A549 (cell line): ENCODE results near the gene ATP8B4.

ENCODE experiments used
- BCL3 ChIP-seq: fragments of >200 bp; sonication (Bioruptor Twin); formaldehyde crosslinking; IDR thresholded peaks from 3 replicates; pipeline ENCODE4 v1.6.1; 2016
- CHD2 ChIP-seq: fragments of 150-350 bp; IDR thresholded peaks from 2 replicates; pipeline ENCODE4 v1.6.1; 2014; ENCODE audit warnings: low read length; ENCODE audit not compliant: partially characterized antibody
- CHD4 ChIP-seq: fragments of 200-600 bp; sonication (generic); IDR thresholded peaks from 2 replicates; pipeline ENCODE4 v1.6.1; 2016; ENCODE audit warnings: antibody characterized with exemption, mild to moderate bottlenecking, borderline replicate concordance
- CTCF ChIP-seq: fragments of >200 bp; sonication (Bioruptor Twin); formaldehyde crosslinking; IDR thresholded peaks from 3 replicates; pipeline ENCODE4 v1.5.1; 2016
- E2F6 ChIP-seq: IDR thresholded peaks from 2 replicates; pipeline ENCODE4 v1.6.1; 2012; ENCODE audit warnings: low read depth, borderline replicate concordance
- GATA3 ChIP-seq: IDR thresholded peaks from 2 replicates; pipeline ENCODE4 v1.6.1; 2012; ENCODE audit warnings: borderline replicate concordance
- HDAC2 ChIP-seq: fragments of 200-600 bp; sonication (generic); IDR thresholded peaks from 2 replicates; pipeline ENCODE4 v1.6.1; 2016
- JUNB ChIP-seq: fragments of >200 bp; sonication (Bioruptor Twin); formaldehyde crosslinking; IDR thresholded peaks from 2 replicates; pipeline ENCODE4 v1.6.1; 2016
- NR3C1 ChIP-seq: fragments of >200 bp; sonication (Bioruptor Twin); formaldehyde crosslinking; IDR thresholded peaks from 3 replicates; pipeline ENCODE4 v1.6.1; 2017
- PBX3 ChIP-seq: IDR thresholded peaks from 2 replicates; pipeline ENCODE4 v1.6.1; 2012
- POLR2A ChIP-seq: IDR thresholded peaks from 2 replicates; pipeline ENCODE4 v1.6.1; 2012; ENCODE audit warnings: mild to moderate bottlenecking, low read length
- RCOR1 ChIP-seq: fragments of 150-350 bp; IDR thresholded peaks from 2 replicates; pipeline ENCODE4 v1.6.1; 2014; ENCODE audit warnings: antibody characterized with exemption, low read length, low read depth
- USF2 ChIP-seq: fragments of 450-650 bp; IDR thresholded peaks from 2 replicates; pipeline ENCODE4 v1.6.1; 2014; ENCODE audit warnings: antibody characterized with exemption

GRCh38 chr15:50137893-50138292, 18.9 kb upstream of the ATP8B4 start:
- no peak for TF ChIP-seq USF2
- no peak for TF ChIP-seq POLR2A
- TF ChIP-seq CHD4 = no peak
- TF ChIP-seq HDAC2 = no peak
- TF ChIP-seq CTCF = no peak
- no peak for TF ChIP-seq RCOR1
- no peak for TF ChIP-seq CHD2
- TF ChIP-seq GATA3 = no peak
- TF ChIP-seq BCL3 = no peak
- no peak for TF ChIP-seq PBX3
- no peak for TF ChIP-seq NR3C1
- TF ChIP-seq E2F6 = no peak
- TF ChIP-seq JUNB = no peak
